HEK293 (cell line): ENCODE data around the gene RALGAPA2.

Source experiments
- CTCF ChIP-seq: fragments of 450-650 bp; formaldehyde crosslinking; IDR thresholded peaks from 2 replicates; pipeline ENCODE4 v1.5.1; 2016; ENCODE audit warnings: missing biosample characterization, missing genetic modification characterization
- HOXA7 ChIP-seq: sonication (generic); formaldehyde crosslinking; IDR thresholded peaks from 2 replicates; pipeline ENCODE4 v1.8.1; 2022; ENCODE audit warnings: missing genetic modification reagents, borderline replicate concordance
- SP2 ChIP-seq: fragments of 450-650 bp; formaldehyde crosslinking; IDR thresholded peaks from 2 replicates; pipeline ENCODE4 v1.5.1; 2016; ENCODE audit warnings: missing biosample characterization, missing genetic modification characterization
- YY1 ChIP-seq: fragments of 450-650 bp; formaldehyde crosslinking; IDR thresholded peaks from 2 replicates; pipeline ENCODE4 v1.5.1; 2018; ENCODE audit warnings: missing biosample characterization, missing genetic modification characterization
- ZNF548 ChIP-seq: fragments of 450-650 bp; formaldehyde crosslinking; IDR thresholded peaks from 2 replicates; pipeline ENCODE4 v1.5.1; 2016; ENCODE audit warnings: missing biosample characterization, missing genetic modification characterization
- ZNF639 ChIP-seq: fragments of 450-650 bp; formaldehyde crosslinking; IDR thresholded peaks from 2 replicates; pipeline ENCODE4 v1.5.1; 2016; ENCODE audit warnings: missing biosample characterization, missing genetic modification characterization

- TF ChIP-seq CTCF (no peak), ZNF548 (tag by site-specific recombination) (no peak), SP2 (tag by site-specific recombination) (no peak), ZNF639 (tag by site-specific recombination) (no peak), YY1 (tag by site-specific recombination) (no peak), HOXA7 (CRISPR knock-in tag) (no peak)
Observed at GRCh38 chr20:20436689-20437088, 275.8 kb downstream of the RALGAPA2 start.
